ENCODE results near the gene CHCHD10. TPM values are rescaled to one million over a fixed set of nuclear protein-coding genes. Genes with fewer than 3 reads are reported as not detected.

CHCHD10 gene
- total and polyA plus RNA-seq, 2 of the 8 experiments (the other 6 are each of a cell fraction or from before 2014, with no cell fraction given): 58.3 to 94.5 TPM

GRCh38 chr22:23767303-23767672, 484 bp downstream of the CHCHD10 start:
- H2AFZ ChIP-seq (ENCODE audit: low read length): no peak overlapping the region
- H2BK12ac ChIP-seq (ENCODE audit: low read depth, low read length): no peak overlapping the region; the same call in 1 of the 2 replicates
- CTCF ChIA-PET (ENCODE audit: partially characterized antibody): interaction anchor here (0.7 to 9.6 kb wide), 15 partner anchors 12 to 173 kb away, joined by 3 to 73 read pairs (median 3); partner anchors contain the start of genes SMARCB1 and ZNF70
- H3K23me2 ChIP-seq (ENCODE audit: low read depth, low read length): peaks cover 11% of the 10 kb centered on the region
- H4K20me1 ChIP-seq (replicated peaks in 1 of 2; ENCODE audit: control insufficient read depth in 1 of 2, insufficient read depth in 2 of 2, low read length in 2 of 2): peaks cover 0 to 16% of the 10 kb centered on the region in 2 experiments
- DNase-seq (ENCODE audit: low read depth in 1 of 2, low spot score in 2 of 2) (no peak), FAIRE-seq (no peak)
- H3K4me1 ChIP-seq (replicated peaks in 1 of 4; ENCODE audit: control insufficient read depth in 3 of 4, insufficient read depth in 4 of 4, low read length in 3 of 4): peaks cover 0 to 32% (median 21%) of the 10 kb centered on the region in 4 experiments; a peak in 6 of 7 replicates
- no peak overlapping the region for H3K14ac ChIP-seq (ENCODE audit: insufficient read length)
- peak overlapping the region; percentile 63 to 96 (median 74) for H3K4me3 ChIP-seq (ENCODE audit: extremely low read depth in 1 of 4, insufficient read depth in 2 of 4, low read depth in 3 of 4, low read length in 4 of 4)
- H4K5ac ChIP-seq (ENCODE audit: insufficient read length, low read depth, low read length): no peak overlapping the region
- no peaks in the 10 kb centered on the region for H3K79me2 ChIP-seq (ENCODE audit: control insufficient read depth in 1 of 2, insufficient read depth in 2 of 2, low read length in 2 of 2)
- H3K23ac ChIP-seq (ENCODE audit: insufficient read length): no peak overlapping the region
- TF ChIP-seq ASH2L (IDR thresholded peaks at IDR 0.05; ENCODE audit: low read length) (no peak), RAD21 (IDR thresholded peaks at IDR 0.05 in 1 of 2, conservative IDR thresholded peaks at IDR 0.05 in 1 of 2; ENCODE audit: low read depth in 2 of 2, low read length in 2 of 2) (no peak)
- H3K18ac ChIP-seq (ENCODE audit: extremely low read depth, low read length): no peak overlapping the region
- peak overlapping the region in 2 of 4 experiments; percentile 20 to 39; a peak in 1 of 7 replicates for H3K9ac ChIP-seq (replicated peaks in 1 of 4; ENCODE audit: extremely low read depth in 1 of 4, low read depth in 3 of 4, low read length in 3 of 4)
- no peaks in the 10 kb centered on the region for H3K79me1 ChIP-seq (ENCODE audit: low read depth, low read length)
- no peak overlapping the region for H2BK15ac ChIP-seq (ENCODE audit: low read length)
- no peak overlapping the region for H2BK20ac ChIP-seq (ENCODE audit: low read length)
- peaks cover 0 to 13% (median 9%) of the 10 kb centered on the region in 4 experiments; a peak in 6 of 7 replicates for H3K27me3 ChIP-seq (replicated peaks in 1 of 4; ENCODE audit: control insufficient read depth in 3 of 4, extremely low read depth in 1 of 4, insufficient read depth in 3 of 4, low read length in 3 of 4)
- no peak overlapping the region for H4K8ac ChIP-seq (ENCODE audit: extremely low read depth, insufficient read depth, low read length)
- no peak overlapping the region; the same call in 1 of the 2 replicates for H2BK5ac ChIP-seq (ENCODE audit: low read depth, low read length)
- H3K36me3 ChIP-seq (ENCODE audit: control insufficient read depth in 2 of 4, insufficient read depth in 4 of 4, low read length in 3 of 4): no peaks in the 10 kb centered on the region
- H3K27ac ChIP-seq (ENCODE audit: low read depth, low read length): no peak overlapping the region
- peak overlapping the region; percentile 48 for H3K4ac ChIP-seq (replicated peaks; ENCODE audit: insufficient read length, low read depth, low read length)
- WGBS, 2 experiments (ENCODE audit: extremely low coverage in 1 of 2, insufficient coverage in 1 of 2, insufficient read length in 1 of 2, insufficient replicate concordance in 2 of 2, low coverage in 1 of 2, low lambda C conversion rate in 2 of 2, missing lambda C conversion rate in 1 of 2): 13% methylated on average over 11 of the region's 27 CpGs; no CpG with 5 or more reads in 1 of the 2 experiments
- peak overlapping the region; percentile 73 to 99 for H3K4me2 ChIP-seq (ENCODE audit: insufficient read depth in 1 of 2, low read depth in 2 of 2, low read length in 2 of 2)
- no peaks in the 10 kb centered on the region for H3K9me3 ChIP-seq (ENCODE audit: insufficient read depth in 2 of 2, low read depth in 1 of 2, low read length in 1 of 2)
- H2BK120ac ChIP-seq (replicated peaks; ENCODE audit: low read depth, low read length): no peak overlapping the region
- no peak overlapping the region for H3K56ac ChIP-seq (replicated peaks; ENCODE audit: insufficient read length, low read depth, low read length)
- H4K91ac ChIP-seq (replicated peaks; ENCODE audit: insufficient read length, low read length): peak overlapping the region; percentile 87
- no peak overlapping the region for H2AK5ac ChIP-seq (ENCODE audit: low read depth, low read length)
- POLR2A ChIA-PET (ENCODE audit: partially characterized antibody): interaction anchor here (0.6 to 4.5 kb wide), 15 partner anchors 8 to 126 kb away, joined by 3 to 22 read pairs (median 3); partner anchors contain the start of genes MIF, SMARCB1, VPREB3 and ZNF70
